HG03460 (cell line): ENCODE data around the gene GRM1.

Experiments
- ATAC-seq: cut with Tn5 transposase; IDR thresholded peaks from one replicate; pipeline ENCODE4 v1.9.1; 2021; ENCODE audit not compliant: unreplicated experiment

The GRM1 gene

DNA sequence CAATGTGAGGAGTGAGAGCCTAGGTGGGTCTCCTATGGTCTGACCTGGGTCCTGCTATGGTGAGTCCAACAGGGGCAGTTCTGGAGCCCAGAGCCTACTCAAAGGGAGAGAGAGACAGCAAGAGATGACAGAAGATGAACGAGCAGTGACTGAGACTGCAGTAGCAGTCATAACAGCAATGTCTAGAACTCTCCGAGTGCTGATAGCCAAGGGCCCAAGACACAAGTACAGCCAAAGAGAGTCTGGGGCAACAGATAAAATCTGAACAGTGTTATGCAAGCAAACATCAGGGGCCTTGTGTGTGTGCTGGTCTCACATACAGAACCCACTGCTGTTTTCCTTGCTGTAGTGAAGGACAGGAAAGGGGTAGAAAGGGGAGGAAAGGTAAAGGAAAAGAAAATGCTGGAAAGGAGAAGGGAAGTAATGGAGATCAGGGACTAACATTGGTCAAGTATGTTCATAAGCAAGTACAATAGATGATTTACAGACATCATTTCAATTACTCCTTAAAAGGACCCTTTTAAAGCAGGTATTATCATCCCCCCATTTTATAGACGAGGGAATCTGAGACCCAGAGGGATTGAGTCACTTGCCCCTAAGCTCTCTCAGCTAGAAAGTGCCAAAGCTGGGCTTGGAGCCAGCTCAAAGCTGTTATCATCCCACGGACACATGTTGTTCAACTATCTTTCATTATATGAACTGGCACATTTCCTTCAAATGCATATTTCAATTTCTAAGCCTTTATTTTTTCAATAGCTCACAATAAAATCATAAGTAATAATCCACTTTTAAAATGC, 332.5 kb downstream of the GRM1 start:
- ATAC-seq, result no peak

DNA sequence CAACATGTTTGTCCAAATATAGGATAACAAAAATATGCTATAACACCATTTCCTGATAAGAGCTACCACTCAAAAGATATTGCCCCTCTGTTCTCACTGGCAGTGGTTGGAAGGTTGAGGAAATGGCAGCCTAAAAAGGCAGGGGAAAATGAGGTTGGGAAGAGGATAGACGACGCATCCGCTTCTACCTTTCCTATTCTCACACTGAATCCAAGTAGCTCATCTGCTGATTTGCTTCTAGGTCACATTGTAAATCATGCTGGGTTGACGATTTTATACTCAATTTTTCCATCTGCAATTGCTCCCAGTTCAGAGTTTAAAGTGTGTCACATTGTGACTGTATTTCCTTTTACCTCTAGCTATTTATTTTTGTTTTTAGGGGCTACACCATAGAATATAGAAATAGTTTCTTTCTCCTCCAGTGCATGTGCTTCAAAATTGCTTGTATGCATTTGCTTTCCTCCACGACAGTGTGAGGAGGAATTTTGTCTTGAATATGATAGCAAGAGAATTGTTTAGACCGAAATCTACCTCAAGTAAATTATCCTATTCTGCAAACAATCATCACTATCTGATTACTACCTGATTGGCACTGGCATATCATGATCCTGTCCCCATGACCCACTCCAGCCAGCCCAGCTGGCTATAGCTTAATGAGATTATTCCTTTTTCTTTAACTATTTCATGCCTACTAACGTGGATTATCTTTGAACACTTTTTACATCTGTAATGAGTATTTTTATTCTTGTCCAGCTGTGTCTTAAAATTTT, 335.2 kb downstream of the GRM1 start:
- no peak for ATAC-seq

DNA sequence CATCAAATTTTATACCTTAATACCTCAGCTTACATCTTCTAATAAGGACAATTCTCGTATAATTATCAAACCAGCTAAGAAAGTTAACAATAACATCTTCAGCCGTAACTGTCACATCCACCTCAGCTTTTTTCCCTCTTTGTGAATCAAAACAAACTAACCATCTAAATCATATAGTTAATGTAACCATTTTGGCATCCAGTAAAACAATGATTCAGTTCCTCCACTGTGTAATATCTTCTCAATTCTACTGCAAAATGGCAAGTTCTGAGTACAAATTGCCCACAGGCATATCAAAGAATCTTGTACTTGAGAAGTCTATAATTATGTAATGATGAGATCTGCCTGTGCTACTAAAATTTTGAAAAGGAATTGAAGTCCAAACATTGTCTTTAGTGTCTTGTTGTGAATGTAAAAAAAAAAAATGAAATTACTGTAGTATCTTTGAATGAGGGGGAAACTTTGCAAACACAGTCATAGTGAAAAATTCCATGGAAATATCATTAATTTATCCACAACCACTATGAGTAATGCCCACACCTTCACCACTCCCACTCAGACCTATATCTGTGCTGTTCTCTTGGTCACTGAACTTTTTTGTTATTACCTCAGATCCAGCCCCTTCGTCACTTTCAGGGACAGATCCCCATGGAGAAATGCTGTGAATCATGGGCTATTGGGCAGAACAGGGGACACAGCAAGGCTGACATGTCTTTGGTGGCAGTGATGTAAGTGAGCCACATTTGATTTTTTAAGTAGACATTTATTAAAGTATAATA, 336.1 kb downstream of the GRM1 start:
- ATAC-seq, result no peak

DNA sequence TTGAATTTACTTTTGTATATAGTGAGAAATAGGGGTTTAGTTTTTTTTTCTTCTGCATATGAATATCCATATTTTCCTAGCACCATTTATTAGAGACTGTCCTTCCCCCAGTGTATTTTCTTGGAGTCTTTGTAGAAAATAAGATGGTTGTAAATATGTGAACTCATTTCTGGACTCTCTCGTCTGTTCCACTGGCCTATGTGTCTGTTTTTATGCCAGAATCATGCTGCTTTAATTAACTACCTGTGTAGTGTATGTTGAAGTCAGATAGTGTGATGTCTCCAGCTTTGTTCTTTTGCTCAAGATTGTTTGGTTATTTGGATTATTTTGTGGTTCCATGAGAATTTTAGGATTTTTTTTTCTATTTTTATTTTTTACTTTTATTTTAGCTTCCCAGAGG, 338.2 kb downstream of the GRM1 start:
- no peak for ATAC-seq

DNA sequence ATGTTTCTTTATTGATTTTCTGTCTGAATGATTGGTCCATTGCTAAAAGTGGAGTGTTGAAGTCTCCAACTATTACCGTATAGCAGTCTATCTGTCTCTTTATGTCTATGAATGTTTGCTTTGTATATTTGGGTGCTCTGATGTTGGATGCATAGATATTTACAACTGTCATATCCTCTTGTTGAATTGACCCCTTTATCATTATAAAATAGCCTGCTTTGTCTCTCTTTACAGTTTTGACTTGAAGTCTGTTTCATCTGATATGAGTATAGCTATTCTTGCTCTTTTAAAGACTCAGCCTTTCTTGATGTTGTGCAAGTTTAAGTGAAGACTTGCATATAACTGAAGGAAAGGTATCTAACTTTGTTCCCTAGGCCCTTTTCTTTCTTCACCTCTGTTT, 341.0 kb downstream of the GRM1 start:
- no peak for ATAC-seq

DNA sequence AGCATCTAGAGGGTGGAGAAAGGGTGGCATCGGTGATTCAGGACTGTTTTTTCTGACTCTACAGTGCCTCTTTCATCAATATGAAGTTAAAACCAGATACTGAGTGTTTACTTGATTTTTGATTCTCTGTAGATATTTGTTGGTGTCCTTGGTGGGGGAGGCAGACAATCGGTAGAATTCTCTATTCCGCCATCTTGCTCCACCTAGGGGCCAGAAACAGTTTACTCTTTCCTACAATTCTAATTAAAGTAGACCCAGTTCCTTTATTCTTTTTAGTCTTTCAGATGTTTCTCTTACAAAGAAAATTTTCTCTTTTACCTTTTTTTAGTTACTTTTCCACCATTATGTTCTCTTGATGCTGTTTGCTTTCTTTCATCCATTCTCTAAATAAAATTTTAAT, 352.6 kb downstream of the GRM1 start:
- no peak for ATAC-seq

DNA sequence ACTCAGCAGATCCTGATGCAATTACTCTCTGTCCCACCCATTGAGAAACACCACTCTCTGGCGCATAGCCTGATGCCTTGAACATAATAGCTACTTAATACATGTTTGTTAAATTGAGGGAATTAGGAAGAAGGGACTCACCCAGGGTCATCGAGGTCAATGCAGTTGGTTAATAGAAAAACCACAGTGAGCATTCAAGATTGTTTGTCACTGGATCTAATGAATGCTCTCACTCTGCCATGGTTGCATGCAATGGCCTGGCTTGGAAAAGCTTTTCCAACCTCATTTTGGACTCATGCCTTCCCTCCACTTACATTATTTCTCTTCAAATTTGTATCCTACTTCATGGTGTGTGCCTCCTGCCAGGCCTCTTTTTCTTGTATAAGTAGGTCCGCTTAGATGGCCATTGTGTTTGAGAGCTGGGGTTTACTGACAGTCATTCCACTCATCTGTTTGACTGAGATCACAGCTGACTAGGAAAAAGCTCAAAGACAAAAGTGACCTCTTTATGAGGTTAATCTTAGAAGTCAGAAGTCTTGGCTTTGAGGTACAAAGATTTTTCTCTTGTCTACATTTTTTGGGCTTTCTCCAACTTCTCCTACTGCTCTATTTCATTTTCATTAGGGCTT, 360.0 kb downstream of the GRM1 start:
- ATAC-seq, result no peak

DNA sequence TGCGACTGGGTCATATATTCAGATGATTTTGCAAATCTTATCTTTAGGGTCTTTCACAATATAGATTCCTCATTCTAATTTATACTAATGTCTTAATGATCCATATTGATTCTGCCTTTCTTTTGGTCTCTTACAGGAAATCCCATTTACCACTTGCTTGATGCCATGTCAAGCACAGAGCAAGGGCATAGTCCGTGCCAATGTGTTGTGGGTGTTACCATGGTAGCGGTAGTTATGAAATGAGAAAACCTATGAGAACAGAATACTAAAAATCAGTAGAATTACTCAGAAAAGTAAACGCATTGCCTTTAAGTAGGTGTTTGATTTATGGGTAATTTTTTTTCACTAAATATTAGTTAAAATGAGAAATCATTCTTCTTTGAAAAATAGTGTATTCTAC, 360.9 kb downstream of the GRM1 start:
- no peak for ATAC-seq

DNA sequence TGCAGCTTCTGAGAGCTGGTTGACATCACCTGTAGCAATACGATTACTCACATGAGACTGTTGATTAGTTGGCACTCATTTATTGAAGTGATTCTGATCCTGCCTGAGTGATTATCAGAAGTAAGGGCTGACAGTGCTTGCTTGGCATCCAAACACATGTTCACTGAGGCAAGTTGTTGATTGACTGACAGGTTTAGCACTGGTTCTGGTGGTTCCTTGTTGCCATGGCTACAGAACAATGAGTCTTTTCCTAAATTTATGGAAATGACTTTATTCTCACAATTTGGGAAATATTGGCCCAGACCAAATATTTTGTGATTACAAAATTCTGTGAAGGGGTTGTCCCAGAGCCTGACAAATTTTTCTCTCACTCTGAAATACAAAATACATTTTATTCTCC, 368.8 kb downstream of the GRM1 start:
- no peak for ATAC-seq

DNA sequence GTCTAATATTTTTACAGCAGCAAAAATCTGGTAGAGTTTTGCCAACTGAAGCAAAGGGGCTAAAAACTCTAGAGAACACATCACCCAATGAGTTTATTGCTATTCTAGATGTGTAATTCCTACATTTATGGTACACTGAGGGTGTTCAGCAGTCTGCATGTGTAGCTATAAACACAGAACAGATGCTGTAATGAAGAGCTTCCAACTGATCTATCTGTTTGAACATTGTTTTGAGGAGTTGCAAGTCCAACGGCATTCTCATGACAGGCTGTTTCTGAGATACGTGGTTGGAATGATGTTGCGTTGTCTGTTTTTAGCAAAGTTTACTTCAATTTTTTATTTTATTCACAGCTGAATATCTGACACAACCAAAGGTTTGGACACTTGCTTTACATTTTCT, 373.6 kb downstream of the GRM1 start:
- no peak for ATAC-seq

DNA sequence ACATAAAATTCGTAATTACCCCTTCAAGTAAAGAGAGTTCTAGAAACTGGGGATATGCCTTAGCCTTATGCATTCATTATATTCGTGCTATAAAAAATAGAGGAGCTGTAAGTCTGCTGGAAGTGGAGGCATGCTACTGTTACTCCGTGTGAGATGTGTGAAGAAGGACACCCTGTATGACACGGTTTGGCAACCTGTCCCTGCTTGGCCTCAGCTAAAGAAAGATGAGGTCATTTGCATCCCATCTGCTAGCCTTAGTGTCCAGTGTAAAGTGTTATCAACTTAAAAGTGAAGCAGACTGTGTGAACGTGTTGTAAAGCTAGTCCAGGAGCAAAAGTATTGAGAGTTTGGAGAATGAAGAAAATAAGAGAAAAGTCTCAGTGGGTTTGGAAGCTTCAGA, 379.7 kb downstream of the GRM1 start:
- no peak for ATAC-seq

DNA sequence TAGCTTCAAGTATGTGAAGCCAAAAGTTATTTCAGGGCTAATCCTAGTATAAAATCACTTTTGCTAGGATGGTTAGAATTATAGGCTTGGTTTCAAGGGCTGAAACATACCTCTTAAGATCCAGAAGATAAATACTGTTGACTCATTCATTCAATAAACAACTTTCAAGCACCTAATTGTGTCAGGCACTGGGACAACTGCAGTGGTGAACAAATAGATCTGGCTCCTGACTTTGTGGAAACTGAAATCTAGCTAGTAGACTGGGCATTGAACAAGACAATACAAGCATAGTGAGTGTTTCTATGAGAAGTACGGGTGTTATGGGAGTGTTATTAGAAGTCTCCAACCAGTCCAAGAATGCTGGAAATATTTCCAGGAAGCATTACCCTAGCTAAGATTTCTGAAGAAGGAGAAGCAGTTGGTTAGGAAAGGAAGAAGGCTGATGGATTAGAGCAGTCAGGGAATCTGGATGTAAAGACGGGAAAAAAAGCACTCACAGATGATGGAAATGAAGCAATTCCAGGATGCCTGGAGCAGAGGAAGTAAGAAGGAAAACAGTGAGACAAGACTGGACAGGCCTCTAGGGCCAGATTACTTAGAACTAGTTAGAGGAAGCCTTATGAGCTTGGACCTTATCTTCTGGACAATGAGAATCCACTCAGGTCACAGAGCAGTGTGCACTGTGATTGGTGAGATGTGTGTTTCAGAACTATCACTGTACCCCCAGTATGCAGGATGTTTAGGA, 382.2 kb downstream of the GRM1 start:
- no peak for ATAC-seq

DNA sequence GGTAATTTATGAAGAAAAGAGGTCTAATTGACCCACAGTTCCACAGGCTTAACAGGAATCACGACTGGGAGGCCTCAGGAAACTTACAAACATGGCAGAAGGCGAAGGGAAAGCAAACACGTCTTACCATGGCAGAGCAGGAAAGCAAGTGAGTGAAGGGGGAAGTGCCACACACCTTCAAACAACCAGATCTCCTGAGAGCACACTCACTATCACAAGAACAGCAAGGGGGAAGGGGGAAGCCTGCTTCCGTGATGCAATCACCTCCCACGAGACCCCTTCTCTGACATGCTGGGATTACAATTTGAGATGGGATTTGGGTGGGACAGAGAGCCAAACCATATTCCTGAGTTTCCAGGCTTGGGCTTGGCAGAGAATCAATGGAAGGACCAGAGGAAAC, 390.7 kb downstream of the GRM1 start:
- ATAC-seq, result no peak

DNA sequence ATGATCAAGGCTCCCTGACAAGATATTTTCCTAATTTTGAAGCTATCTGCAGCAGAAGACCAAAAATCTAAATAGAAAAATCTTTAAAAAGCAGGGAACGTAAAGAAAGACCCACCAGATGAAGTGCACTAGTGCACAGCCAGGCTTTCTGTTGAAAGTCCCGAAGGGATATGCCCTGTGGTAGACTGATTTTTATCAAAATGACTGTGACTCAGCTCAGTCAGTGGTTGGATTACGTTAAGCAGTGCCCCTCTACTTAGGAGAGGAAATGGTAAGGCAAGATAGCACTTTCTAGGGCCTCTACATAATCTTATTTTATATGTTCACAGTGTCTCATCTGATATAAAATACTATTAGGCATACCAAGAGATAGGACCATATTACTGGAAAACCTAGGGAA, 391.4 kb downstream of the GRM1 start:
- no peak for ATAC-seq

DNA sequence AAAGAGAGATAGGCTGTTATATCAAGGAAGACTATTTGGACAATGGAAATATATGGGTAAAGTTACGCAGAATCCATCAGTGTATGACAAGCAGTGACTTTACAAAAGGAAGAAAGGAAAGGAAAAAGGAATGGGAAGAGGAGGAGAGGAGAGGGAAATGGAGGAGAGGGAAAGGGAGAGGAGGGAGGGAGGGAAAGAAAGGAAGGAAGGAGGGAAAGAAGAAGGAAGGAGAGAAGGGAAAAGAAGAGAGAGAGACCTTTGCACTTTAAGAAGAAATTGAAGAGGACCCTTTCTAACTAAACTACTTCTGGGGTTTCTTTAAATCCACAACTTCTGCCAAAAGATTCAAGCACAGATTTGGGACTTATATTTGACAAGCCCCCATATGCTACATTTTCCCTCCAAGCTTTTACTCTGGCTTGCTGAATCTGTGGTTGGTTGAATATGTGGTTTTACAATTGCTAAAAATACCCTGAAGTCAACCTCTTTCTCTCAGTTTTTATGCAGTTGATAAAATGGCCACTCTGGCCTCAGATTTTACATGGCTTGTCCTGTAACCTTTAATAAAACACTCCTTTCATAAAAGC, 394.0 kb downstream of the GRM1 start:
- ATAC-seq, result no peak

DNA sequence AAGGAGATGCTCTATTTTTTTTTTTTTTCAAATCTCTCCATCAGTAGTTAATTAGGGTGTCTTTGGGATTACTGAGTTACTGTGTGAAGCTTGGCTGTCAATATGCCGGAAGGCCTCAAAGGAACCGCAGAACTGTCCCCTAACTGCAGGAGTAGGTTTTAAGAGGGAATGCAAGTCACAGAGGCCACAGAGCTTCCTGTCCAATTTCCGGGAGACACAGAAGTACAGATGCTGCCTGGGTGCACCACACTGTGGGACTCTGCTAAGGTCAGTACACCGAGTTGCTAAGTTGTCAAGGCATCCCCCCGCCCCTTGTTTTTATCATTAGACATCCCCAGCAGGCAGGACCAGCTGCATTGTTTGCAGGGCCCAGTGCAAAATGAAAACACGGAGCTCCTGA, 394.6 kb downstream of the GRM1 start:
- no peak for ATAC-seq

DNA sequence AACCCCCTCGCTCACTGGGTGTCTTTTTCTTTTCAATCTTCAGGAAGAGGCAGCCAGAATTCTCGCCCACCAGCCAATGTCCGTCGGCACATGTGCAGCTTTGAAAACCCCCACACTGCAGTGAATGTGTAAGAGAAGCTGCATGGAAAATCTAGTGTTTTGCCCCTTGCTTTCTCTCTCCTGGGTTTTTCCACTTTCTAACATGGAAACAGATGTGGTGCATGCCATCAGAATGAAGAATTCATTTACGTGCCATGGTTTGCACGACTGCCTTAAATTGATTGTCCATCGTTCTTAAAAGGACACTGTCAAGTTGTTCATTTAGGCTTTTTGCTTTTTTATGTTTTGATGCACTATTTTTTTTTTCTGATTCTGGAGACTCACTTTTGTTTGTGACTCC, 397.7 kb downstream of the GRM1 start:
- no peak for ATAC-seq

DNA sequence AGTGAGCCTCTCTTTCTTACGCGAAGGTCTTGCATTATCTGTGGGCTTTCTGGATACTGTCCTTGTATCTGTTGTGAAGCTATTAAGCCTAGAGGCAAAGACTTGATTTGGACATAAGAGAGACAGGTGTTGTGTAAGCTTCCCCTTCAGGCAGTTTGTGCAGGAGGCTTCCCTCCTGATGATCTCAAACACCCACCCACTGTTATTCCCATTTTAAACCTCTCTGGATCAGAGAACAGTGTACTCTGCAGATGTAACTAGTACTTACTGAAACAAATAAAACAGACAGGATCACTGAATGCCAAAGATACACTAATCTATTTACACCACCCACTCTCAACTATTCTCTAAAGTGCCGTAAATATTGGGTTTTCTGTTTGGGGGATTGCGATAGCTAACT, 401.0 kb downstream of the GRM1 start:
- no peak for ATAC-seq

DNA sequence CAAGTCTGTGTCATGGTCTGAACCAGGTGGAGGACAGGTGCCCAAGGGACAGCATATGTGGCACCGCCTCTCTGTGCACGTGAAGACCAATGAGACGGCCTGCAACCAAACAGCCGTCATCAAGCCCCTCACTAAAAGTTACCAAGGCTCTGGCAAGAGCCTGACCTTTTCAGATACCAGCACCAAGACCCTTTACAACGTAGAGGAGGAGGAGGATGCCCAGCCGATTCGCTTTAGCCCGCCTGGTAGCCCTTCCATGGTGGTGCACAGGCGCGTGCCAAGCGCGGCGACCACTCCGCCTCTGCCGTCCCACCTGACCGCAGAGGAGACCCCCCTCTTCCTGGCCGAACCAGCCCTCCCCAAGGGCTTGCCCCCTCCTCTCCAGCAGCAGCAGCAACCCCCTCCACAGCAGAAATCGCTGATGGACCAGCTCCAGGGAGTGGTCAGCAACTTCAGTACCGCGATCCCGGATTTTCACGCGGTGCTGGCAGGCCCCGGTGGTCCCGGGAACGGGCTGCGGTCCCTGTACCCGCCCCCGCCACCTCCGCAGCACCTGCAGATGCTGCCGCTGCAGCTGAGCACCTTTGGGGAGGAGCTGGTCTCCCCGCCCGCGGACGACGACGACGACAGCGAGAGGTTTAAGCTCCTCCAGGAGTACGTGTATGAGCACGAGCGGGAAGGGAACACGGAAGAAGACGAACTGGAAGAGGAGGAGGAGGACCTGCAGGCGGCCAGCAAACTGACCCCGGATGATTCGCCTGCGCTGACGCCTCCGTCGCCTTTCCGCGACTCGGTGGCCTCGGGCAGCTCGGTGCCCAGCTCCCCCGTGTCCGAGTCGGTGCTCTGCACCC, 405.2 kb downstream of the GRM1 start:
- no peak for ATAC-seq
